ENCODE results near the gene DENND1A.

DENND1A gene

DNA sequence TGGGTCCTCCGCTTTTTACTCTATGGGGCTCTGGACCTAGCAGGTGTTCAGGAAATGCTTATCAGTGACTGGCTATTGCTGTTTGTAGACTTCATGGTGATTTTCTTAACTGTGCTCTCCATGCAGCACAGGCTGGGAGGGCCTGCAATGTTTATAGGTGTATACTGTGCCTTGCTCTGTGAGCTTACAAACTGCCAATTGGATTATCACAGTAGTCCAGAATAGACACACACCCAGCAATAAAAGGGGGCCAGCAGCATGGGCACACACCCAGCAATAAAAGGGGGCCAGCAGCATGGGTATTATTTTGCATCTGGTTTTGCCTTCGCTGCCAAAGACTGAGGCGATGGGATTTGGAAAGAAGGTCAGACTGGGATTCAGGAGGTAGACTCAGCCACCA, 473.9 kb downstream of the DENND1A start:
- Histone ChIP-seq H3K27me3 (ENCODE audit: insufficient read depth, low read length, poor library complexity, severe bottlenecking) (no peaks in the 10 kb centered on the region), H4K20me1 (ENCODE audit: insufficient read depth, low read length, poor library complexity, severe bottlenecking) (no peaks in the 10 kb centered on the region), H3K79me2 (ENCODE audit: insufficient read depth, low read length) (no peaks in the 10 kb centered on the region), H3K9ac (ENCODE audit: low read depth, low read length, poor library complexity, severe bottlenecking) (no peak overlapping the region), H3K4me2 (ENCODE audit: low read depth, low read length, poor library complexity, severe bottlenecking) (no peak overlapping the region), H3K36me3 (ENCODE audit: insufficient read depth, low read length) (no peaks in the 10 kb centered on the region), H3F3A (ENCODE audit: low read depth) (no peaks in the 10 kb centered on the region), H3K4me1 (ENCODE audit: insufficient read depth, low read length, poor library complexity, severe bottlenecking) (no peaks in the 10 kb centered on the region), H3K4me3 (ENCODE audit: low read length, poor library complexity, severe bottlenecking) (no peak overlapping the region), H2AFZ (ENCODE audit: low read length) (no peak overlapping the region), H3K9me2 (replicated peaks; ENCODE audit: low read depth, low read length) (no peaks in the 10 kb centered on the region), H3K9me3 (ENCODE audit: insufficient read depth, low read depth, low read length) (no peaks in the 10 kb centered on the region)
- TF ChIP-seq, protein P1, sequence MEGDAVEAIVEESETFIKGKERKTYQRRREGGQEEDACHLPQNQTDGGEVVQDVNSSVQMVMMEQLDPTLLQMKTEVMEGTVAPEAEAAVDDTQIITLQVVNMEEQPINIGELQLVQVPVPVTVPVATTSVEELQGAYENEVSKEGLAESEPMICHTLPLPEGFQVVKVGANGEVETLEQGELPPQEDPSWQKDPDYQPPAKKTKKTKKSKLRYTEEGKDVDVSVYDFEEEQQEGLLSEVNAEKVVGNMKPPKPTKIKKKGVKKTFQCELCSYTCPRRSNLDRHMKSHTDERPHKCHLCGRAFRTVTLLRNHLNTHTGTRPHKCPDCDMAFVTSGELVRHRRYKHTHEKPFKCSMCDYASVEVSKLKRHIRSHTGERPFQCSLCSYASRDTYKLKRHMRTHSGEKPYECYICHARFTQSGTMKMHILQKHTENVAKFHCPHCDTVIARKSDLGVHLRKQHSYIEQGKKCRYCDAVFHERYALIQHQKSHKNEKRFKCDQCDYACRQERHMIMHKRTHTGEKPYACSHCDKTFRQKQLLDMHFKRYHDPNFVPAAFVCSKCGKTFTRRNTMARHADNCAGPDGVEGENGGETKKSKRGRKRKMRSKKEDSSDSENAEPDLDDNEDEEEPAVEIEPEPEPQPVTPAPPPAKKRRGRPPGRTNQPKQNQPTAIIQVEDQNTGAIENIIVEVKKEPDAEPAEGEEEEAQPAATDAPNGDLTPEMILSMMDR (conservative IDR thresholded peaks at IDR 0.05; ENCODE audit: low read length), result no peak
- no peak for TF ChIP-seq EZH2phosphoT487 (IDR thresholded peaks at IDR 0.05; ENCODE audit: borderline replicate concordance)

- Histone ChIP-seq H3K79me2 (ENCODE audit: insufficient read depth, low read length) (no peaks in the 10 kb centered on the region), H3K4me2 (ENCODE audit: low read depth, low read length, poor library complexity, severe bottlenecking) (no peak overlapping the region), H4K20me1 (ENCODE audit: insufficient read depth, low read length, poor library complexity, severe bottlenecking) (no peaks in the 10 kb centered on the region), H2AFZ (ENCODE audit: low read length) (no peak overlapping the region), H3K4me3 (ENCODE audit: low read length, poor library complexity, severe bottlenecking) (no peak overlapping the region), H3K36me3 (ENCODE audit: insufficient read depth, low read length) (no peaks in the 10 kb centered on the region), H3K9me3 (ENCODE audit: insufficient read depth, low read depth, low read length) (no peaks in the 10 kb centered on the region), H3K27me3 (ENCODE audit: insufficient read depth, low read length, poor library complexity, severe bottlenecking) (no peaks in the 10 kb centered on the region), H3K9ac (ENCODE audit: low read depth, low read length, poor library complexity, severe bottlenecking) (no peak overlapping the region), H3F3A (ENCODE audit: low read depth) (no peaks in the 10 kb centered on the region), H3K4me1 (ENCODE audit: insufficient read depth, low read length, poor library complexity, severe bottlenecking) (no peaks in the 10 kb centered on the region), H3K9me2 (replicated peaks; ENCODE audit: low read depth, low read length) (no peaks in the 10 kb centered on the region)
- TF ChIP-seq, protein P1 (conservative IDR thresholded peaks at IDR 0.05; ENCODE audit: low read length), result no peak
- TF ChIP-seq EZH2phosphoT487 (IDR thresholded peaks at IDR 0.05; ENCODE audit: borderline replicate concordance), result no peak
Observed at GRCh38 chr9:123455187-123455586, 474.7 kb downstream of the DENND1A start.

- Histone ChIP-seq H3K9me2 (replicated peaks; ENCODE audit: low read depth, low read length) (no peaks in the 10 kb centered on the region), H3K4me3 (ENCODE audit: low read length, poor library complexity, severe bottlenecking) (no peak overlapping the region), H4K20me1 (ENCODE audit: insufficient read depth, low read length, poor library complexity, severe bottlenecking) (no peaks in the 10 kb centered on the region), H3K9ac (ENCODE audit: low read depth, low read length, poor library complexity, severe bottlenecking) (no peak overlapping the region), H3K4me1 (ENCODE audit: insufficient read depth, low read length, poor library complexity, severe bottlenecking) (no peaks in the 10 kb centered on the region), H2AFZ (ENCODE audit: low read length) (no peak overlapping the region), H3K79me2 (ENCODE audit: insufficient read depth, low read length) (no peaks in the 10 kb centered on the region), H3K27me3 (ENCODE audit: insufficient read depth, low read length, poor library complexity, severe bottlenecking) (no peaks in the 10 kb centered on the region), H3F3A (ENCODE audit: low read depth) (no peaks in the 10 kb centered on the region), H3K4me2 (ENCODE audit: low read depth, low read length, poor library complexity, severe bottlenecking) (no peak overlapping the region), H3K36me3 (ENCODE audit: insufficient read depth, low read length) (no peaks in the 10 kb centered on the region), H3K9me3 (ENCODE audit: insufficient read depth, low read depth, low read length) (no peaks in the 10 kb centered on the region)
- TF ChIP-seq, protein P1 (conservative IDR thresholded peaks at IDR 0.05; ENCODE audit: low read length), result no peak
- TF ChIP-seq EZH2phosphoT487 (IDR thresholded peaks at IDR 0.05; ENCODE audit: borderline replicate concordance), result no peak
Observed at GRCh38 chr9:123454361-123454760, 475.6 kb downstream of the DENND1A start.
